PC-9 (cell line): Measurements from ENCODE around the gene KRT38. TPM values are rescaled to one million over a fixed set of nuclear protein-coding genes. Genes with fewer than 3 reads are reported as not detected.
"Not testable (repeated sequence)": the region's sequence is repeated elsewhere in the genome, so short reads cannot be mapped to it uniquely, and the experiment has no call there.

Experiments
- BruUV-seq: library from RNA; stranded (reverse); fragments of 400-500 nt; replicated peaks from 2 replicates; lab custom pipeline; 2021; lab: Mats Ljungman, UMichigan
- CTCF ChIA-PET: fragments of 300-600 bp; sonication (Branson Sonifier 250); formaldehyde crosslinking; loops from one replicate; lab custom pipeline; 2022; ENCODE audit warnings: antibody characterized with exemption; lab: Charles Lee
- POLR2A ChIA-PET: fragments of 300-600 bp; sonication (Branson Sonifier 250); formaldehyde crosslinking; loops from one replicate; lab custom pipeline; 2022; ENCODE audit warnings: antibody characterized with exemption; ENCODE audit not compliant: unreplicated experiment; lab: Charles Lee
- DNase-seq, 2 experiments: peaks; one replicate each; pipeline versions ENCODE4 v3.0.0 to v3.0.0-alpha.2; 2015 to 2022; ENCODE audit warnings: mixed read lengths in 1 of 2
- H2AFZ ChIP-seq: fragments of 200-600 bp; sonication (generic); 2 replicates; pipeline ENCODE4 v1.8.1; 2017; ENCODE audit warnings: antibody characterized with exemption
- H3F3A ChIP-seq: fragments of 200-600 bp; sonication (generic); 2 replicates; pipeline ENCODE4 v1.8.1; 2017; ENCODE audit warnings: antibody characterized with exemption, mild to moderate bottlenecking, low read depth; ENCODE audit not compliant: insufficient read depth
- H3K27ac ChIP-seq: fragments of 200-600 bp; sonication (generic); 2 replicates; pipeline ENCODE4 v1.6.1; 2016; ENCODE audit warnings: mixed run types
- H3K27me3 ChIP-seq: fragments of 200-600 bp; sonication (generic); 2 replicates; pipeline ENCODE4 v1.6.1; 2016; ENCODE audit warnings: low read depth, mixed run types; ENCODE audit not compliant: insufficient read depth
- H3K36me3 ChIP-seq: fragments of 200-600 bp; sonication (generic); 2 replicates; pipeline ENCODE4 v1.6.1; 2016; ENCODE audit warnings: low read depth, mixed run types
- H3K4me1 ChIP-seq: fragments of 200-600 bp; sonication (generic); replicated peaks from 2 replicates; pipeline ENCODE4 v1.6.1; 2016; ENCODE audit warnings: mixed run types; ENCODE audit not compliant: insufficient read depth
- H3K4me2 ChIP-seq: fragments of 200-600 bp; sonication (generic); 2 replicates; pipeline ENCODE4 v1.6.1; 2017; ENCODE audit warnings: mixed run types
- H3K4me3 ChIP-seq: fragments of 200-600 bp; sonication (generic); 2 replicates; pipeline ENCODE4 v1.6.1; 2016; ENCODE audit warnings: mixed run types
- H3K79me2 ChIP-seq: fragments of 200-600 bp; sonication (generic); 2 replicates; pipeline ENCODE4 v1.6.1; 2017; ENCODE audit warnings: low read depth, mixed run types
- H3K9me2 ChIP-seq: fragments of 200-600 bp; sonication (generic); 2 replicates; pipeline ENCODE4 v1.8.1; 2017; ENCODE audit warnings: mild to moderate bottlenecking; ENCODE audit not compliant: insufficient read depth
- H3K9me3 ChIP-seq: fragments of 200-600 bp; sonication (generic); 2 replicates; pipeline ENCODE4 v1.8.1; 2016; ENCODE audit warnings: low read depth; ENCODE audit not compliant: insufficient read depth
- H4K20me1 ChIP-seq: fragments of 200-600 bp; sonication (generic); 2 replicates; pipeline ENCODE4 v1.8.1; 2017; ENCODE audit not compliant: insufficient read depth
- EZH2 ChIP-seq: fragments of 200-600 bp; sonication (generic); IDR thresholded peaks from 2 replicates; pipeline ENCODE4 v1.8.0; 2017; ENCODE audit warnings: antibody characterized with exemption, low read depth
- intact Hi-C: fragments of 100-400 bp; cut with micrococcal nuclease; formaldehyde crosslinking; loops from one replicate; pipeline ENCODE4 v1.10.0; 2022; ENCODE audit not compliant: unreplicated experiment
- total RNA-seq: library from RNA; stranded (reverse); gene quantifications from 2 replicates; pipeline ENCODE4 v1.2.3, GENCODE V29; 2021
- TF ChIP-seq, protein P1 (sequence below): fragments of 200-600 bp; sonication (generic); conservative IDR thresholded peaks from 2 replicates; pipeline ENCODE4 v1.6.1; 2017; ENCODE audit warnings: mixed run types, antibody characterized with exemption, mild to moderate bottlenecking, moderate library complexity

KRT38 gene
- total RNA-seq, 1 experiment from 2014 or later, result not detected

DNA sequence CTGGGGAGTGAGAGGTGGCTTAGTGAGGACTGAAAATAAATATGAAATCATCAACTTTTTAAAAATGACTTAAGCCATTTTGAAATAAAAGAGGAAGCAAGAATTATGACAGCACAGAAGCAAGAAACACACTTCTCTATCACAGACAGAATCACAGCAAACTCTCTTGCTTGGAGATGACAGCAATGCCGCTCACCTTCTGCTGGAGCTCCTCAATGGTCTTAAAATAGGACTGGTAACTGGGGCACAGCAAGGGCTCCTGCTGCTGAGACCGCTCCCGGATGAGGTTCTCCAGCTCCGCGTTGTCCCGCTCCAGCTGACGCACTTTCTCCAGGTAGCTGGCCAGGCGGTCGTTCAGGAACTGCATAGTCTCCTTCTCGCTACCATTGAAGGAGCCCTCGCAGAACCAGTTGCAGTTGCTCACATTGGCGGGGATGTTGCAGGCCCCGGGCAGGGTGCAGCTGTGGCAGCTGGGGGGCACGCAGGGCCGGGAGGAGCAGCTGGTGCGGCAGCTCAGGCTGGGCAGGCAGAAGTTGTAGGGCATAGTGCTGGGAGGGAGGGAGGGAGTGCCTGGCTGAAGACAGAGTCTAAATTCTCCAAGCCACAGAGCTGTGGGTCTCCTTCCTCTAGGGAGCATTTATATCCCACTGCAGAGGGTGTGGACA is 43.7 kb downstream of the KRT38 start, which contains the start of gene KRT31:
Gene KRT31 (minus strand): TSS at position 613 of the 665 bp plus-strand sequence. CDS start 69 bp downstream, at position 544.
- no peaks in the 10 kb centered on the region for H3K9me2 ChIP-seq
- H3K27ac ChIP-seq, result no peak within 1 kb of the TSS
- peaks cover under 1% of the 10 kb centered on the region; the same call in 1 of the 2 replicates for H3F3A ChIP-seq
- BruUV-seq, result no TSS peak
- TF ChIP-seq, protein P1, sequence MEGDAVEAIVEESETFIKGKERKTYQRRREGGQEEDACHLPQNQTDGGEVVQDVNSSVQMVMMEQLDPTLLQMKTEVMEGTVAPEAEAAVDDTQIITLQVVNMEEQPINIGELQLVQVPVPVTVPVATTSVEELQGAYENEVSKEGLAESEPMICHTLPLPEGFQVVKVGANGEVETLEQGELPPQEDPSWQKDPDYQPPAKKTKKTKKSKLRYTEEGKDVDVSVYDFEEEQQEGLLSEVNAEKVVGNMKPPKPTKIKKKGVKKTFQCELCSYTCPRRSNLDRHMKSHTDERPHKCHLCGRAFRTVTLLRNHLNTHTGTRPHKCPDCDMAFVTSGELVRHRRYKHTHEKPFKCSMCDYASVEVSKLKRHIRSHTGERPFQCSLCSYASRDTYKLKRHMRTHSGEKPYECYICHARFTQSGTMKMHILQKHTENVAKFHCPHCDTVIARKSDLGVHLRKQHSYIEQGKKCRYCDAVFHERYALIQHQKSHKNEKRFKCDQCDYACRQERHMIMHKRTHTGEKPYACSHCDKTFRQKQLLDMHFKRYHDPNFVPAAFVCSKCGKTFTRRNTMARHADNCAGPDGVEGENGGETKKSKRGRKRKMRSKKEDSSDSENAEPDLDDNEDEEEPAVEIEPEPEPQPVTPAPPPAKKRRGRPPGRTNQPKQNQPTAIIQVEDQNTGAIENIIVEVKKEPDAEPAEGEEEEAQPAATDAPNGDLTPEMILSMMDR, result no peak
- TF ChIP-seq EZH2, result no peak
- DNase-seq, result no peak
- H3K4me2 ChIP-seq, result no peak within 1 kb of the TSS
- H3K4me1 ChIP-seq, result peaks cover 18% of the 10 kb centered on the region
- H2AFZ ChIP-seq, result no peak within 1 kb of the TSS
- no peaks in the 10 kb centered on the region for H3K79me2 ChIP-seq
- no peak within 1 kb of the TSS for H3K4me3 ChIP-seq
- no peaks in the 10 kb centered on the region for H3K36me3 ChIP-seq
- CTCF ChIA-PET, result interaction anchor here (0.5 kb wide), 1 partner anchor 304 kb away, joined by 7 read pairs; no protein-coding TSS in a partner anchor
- POLR2A ChIA-PET, result no interaction called here
- H4K20me1 ChIP-seq, result no peaks in the 10 kb centered on the region
- H3K27me3 ChIP-seq, result no peaks in the 10 kb centered on the region
- H3K9me3 ChIP-seq, result no peaks in the 10 kb centered on the region
- intact Hi-C loops, result no loop called here

DNA sequence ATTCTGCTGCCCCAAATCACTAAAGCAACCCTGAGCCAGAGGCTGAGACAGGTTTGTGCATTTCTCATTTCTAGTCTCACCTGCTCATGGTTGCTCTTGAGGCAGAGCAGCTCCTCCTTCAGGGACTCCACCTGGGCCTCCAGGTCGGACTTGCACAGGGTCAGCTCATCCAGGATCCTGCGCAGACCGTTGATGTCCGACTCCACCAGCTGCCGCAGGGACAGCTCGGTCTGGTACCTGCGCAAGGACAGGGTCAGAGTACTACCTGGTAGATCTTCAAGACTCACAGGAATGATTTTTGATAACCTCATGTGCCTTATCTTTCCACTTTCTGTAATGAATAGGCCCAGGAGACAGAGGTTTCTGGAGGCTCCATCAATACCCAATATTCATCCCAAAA is 44.4 kb downstream of the KRT38 start:
- ChIA-PET POLR2A (no interaction called here), CTCF (interaction anchor here (0.5 to 0.6 kb wide), 2 partner anchors 61 to 305 kb away, joined by 3 to 7 read pairs; no protein-coding TSS in a partner anchor)
- H3K4me3 ChIP-seq, result no peak overlapping the region
- no peak overlapping the region for H3K4me2 ChIP-seq
- H4K20me1 ChIP-seq, result no peaks in the 10 kb centered on the region
- H3K36me3 ChIP-seq, result no peaks in the 10 kb centered on the region
- intact Hi-C loops, result no loop called here
- H3K27me3 ChIP-seq, result no peaks in the 10 kb centered on the region
- no peak for DNase-seq
- TF ChIP-seq, protein P1, result no peak
- no peak overlapping the region for H3K27ac ChIP-seq
- H2AFZ ChIP-seq, result no peak overlapping the region
- H3K79me2 ChIP-seq, result no peaks in the 10 kb centered on the region
- H3F3A ChIP-seq, result no peaks in the 10 kb centered on the region; the same call in 1 of the 2 replicates
- no peaks in the 10 kb centered on the region for H3K9me2 ChIP-seq
- H3K4me1 ChIP-seq, result peaks cover 21% of the 10 kb centered on the region
- H3K9me3 ChIP-seq, result no peaks in the 10 kb centered on the region
- BruUV-seq, result no TSS peak

DNA sequence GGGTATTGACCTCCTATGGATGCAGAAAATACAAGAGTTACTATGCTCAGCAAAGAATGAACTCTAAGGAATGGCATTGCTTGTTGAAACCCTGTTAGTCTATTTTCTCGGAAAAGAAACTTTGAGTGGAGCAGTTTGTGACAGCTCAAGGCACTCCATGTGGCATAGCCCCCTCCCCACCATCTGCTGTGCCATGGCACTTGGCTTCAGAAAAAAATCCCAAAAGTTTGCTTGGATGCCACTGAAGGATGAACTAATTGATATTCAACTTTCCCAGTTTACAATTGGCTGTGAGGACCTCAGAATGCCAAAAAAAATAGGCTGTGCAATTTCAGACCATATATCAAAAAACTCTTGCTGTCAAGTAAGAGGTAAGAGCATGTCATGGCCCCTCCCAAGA is 45.2 kb downstream of the KRT38 start:
- ChIA-PET POLR2A (no interaction called here), CTCF (no interaction called here)
- Histone ChIP-seq H3K4me2 (no peak overlapping the region), H3K36me3 (no peaks in the 10 kb centered on the region), H3K4me3 (no peak overlapping the region), H3K79me2 (no peaks in the 10 kb centered on the region), H3K27ac (no peak overlapping the region), H2AFZ (no peak overlapping the region), H3K27me3 (no peaks in the 10 kb centered on the region), H3F3A (no peaks in the 10 kb centered on the region; the same call in 1 of the 2 replicates), H4K20me1 (no peaks in the 10 kb centered on the region), H3K9me3 (no peaks in the 10 kb centered on the region), H3K4me1 (peaks cover 21% of the 10 kb centered on the region), H3K9me2 (no peaks in the 10 kb centered on the region)
- intact Hi-C loops, result no loop called here
- no TSS peak for BruUV-seq
- TF ChIP-seq EZH2, result no peak
- TF ChIP-seq, protein P1, result no peak
- DNase-seq, result no peak

DNA sequence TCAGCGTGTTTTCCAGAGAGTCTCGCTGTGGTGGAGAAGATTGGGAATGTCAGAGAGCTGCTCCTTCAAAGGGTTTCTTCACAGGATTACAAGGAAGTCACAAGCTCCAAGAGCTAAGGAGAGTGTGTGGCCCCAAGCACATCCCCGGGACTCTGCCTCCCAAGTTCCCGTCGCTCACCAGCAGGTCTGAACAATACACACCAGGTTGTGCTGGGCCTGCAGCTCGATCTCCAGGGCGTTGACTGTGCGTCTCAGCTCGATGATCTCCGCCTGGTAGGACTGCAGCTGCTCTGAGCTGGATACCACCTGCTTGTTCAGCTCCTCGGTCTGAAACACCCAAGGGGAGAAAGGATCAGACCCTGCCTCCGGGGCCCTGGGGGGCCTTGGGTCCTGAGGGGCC is 45.7 kb downstream of the KRT38 start:
- H3K4me2 ChIP-seq, BruUV-seq, DNase-seq, H3K9me2 ChIP-seq, H2AFZ ChIP-seq, H3F3A ChIP-seq, CTCF ChIA-PET, H4K20me1 ChIP-seq, H3K4me3 ChIP-seq, POLR2A ChIA-PET, H3K79me2 ChIP-seq, H3K27me3 ChIP-seq, H3K36me3 ChIP-seq, H3K27ac ChIP-seq, intact Hi-C loops, H3K9me3 ChIP-seq: not testable (repeated sequence)
- H3K4me1 ChIP-seq, result peaks cover 21% of the 10 kb centered on the region
